ENCODE data around the gene ZBTB11. TPM values are rescaled to one million over a fixed set of nuclear protein-coding genes. Genes with fewer than 3 reads are reported as not detected.

The ZBTB11 gene
- total RNA-seq, 6 experiments from 2014 or later, result 13.0 to 16.3 (median 15.5) TPM

- Mint-ChIP-seq H3K9me3 (no peaks in the 10 kb centered on the region), H3K27ac (no peak overlapping the region), H3K27me3 (ENCODE audit: insufficient read depth) (peaks cover 7% of the 10 kb centered on the region)
These were observed 52.1 kb downstream of the ZBTB11 start for GRCh38 chr3:101624857-101625256.

GRCh38 chr3:101623656-101624055, 53.3 kb downstream of the ZBTB11 start:
- Mint-ChIP-seq H3K27me3 (ENCODE audit: insufficient read depth) (peaks cover 6% of the 10 kb centered on the region), H3K36me3 (ENCODE audit: low read depth) (no peaks in the 10 kb centered on the region; the same call in 1 of the 2 replicates), H3K9me3 (no peaks in the 10 kb centered on the region; the same call in 1 of the 2 replicates), H3K4me1 (ENCODE audit: low read depth) (no peaks in the 10 kb centered on the region), H3K27ac (no peak overlapping the region), H3K4me3 (no peak overlapping the region)
- DNase-seq, result no peak
- TF ChIP-seq CTCF (IDR thresholded peaks at IDR 0.05), result no peak

More at GRCh38 chr3:101624857-101625256, 52.1 kb downstream of the ZBTB11 start:
- H3K36me3 Mint-ChIP-seq (ENCODE audit: low read depth), result no peaks in the 10 kb centered on the region
- no peak overlapping the region for H3K4me3 Mint-ChIP-seq
- no peak for DNase-seq
- no peak for TF ChIP-seq CTCF (IDR thresholded peaks at IDR 0.05)
- no peaks in the 10 kb centered on the region for H3K4me1 Mint-ChIP-seq (ENCODE audit: low read depth)

DNA sequence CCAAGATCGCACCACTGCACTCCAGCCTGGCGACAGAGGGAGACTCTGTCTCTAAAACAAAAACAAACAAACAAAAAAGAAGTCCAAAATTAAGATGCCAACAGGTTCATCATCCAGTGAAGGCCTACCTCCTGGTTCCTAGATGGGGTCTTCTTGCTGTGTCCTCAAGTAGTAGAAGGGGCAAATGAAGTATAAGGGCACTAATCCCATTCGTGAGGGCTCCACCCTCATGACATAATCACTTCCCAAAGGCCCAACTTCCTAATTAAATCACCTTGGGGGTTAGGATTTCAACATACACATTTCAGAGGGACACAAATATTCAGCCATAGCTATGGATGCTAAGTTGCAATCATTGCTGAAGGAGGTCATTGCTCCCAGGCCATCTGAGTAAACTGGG, 57.2 kb downstream of the ZBTB11 start:
- no peak for DNase-seq
- TF ChIP-seq CTCF (IDR thresholded peaks at IDR 0.05), result no peak
- Mint-ChIP-seq H3K4me1 (ENCODE audit: low read depth) (no peaks in the 10 kb centered on the region), H3K27ac (no peak overlapping the region), H3K36me3 (ENCODE audit: low read depth) (no peaks in the 10 kb centered on the region; the same call in 1 of the 2 replicates), H3K27me3 (ENCODE audit: insufficient read depth) (peaks cover 4% of the 10 kb centered on the region), H3K9me3 (no peaks in the 10 kb centered on the region; the same call in 1 of the 2 replicates), H3K4me3 (no peak overlapping the region)

GRCh38 chr3:101618726-101619125, 58.2 kb downstream of the ZBTB11 start:
- Mint-ChIP-seq H3K27me3 (ENCODE audit: insufficient read depth) (peaks cover 2% of the 10 kb centered on the region; the same call in 1 of the 2 replicates), H3K27ac (no peak overlapping the region), H3K9me3 (no peaks in the 10 kb centered on the region; the same call in 1 of the 2 replicates), H3K4me3 (no peak overlapping the region), H3K4me1 (ENCODE audit: low read depth) (no peaks in the 10 kb centered on the region), H3K36me3 (ENCODE audit: low read depth) (no peaks in the 10 kb centered on the region; the same call in 1 of the 2 replicates)
- TF ChIP-seq CTCF (IDR thresholded peaks at IDR 0.05), result no peak
- no peak for DNase-seq

DNA sequence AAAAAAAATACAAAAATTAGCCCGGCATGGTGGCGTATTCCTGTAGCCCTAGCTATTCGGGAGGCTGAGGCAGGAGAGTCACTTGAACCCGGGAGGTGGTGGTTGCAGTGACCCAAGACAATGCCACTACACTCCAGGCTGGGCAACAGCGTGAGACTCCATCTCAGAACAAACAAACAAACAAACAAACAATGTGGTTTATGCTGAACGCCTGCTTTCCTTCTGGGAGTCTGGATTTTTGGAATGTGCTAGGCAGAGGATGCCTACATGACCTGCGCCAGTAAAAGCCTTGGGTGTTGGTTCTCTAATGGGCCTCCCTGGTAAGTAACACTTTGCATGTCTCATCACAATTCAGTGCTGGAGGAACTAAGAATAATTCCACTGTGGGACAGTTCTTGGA, 59.5 kb downstream of the ZBTB11 start:
- Mint-ChIP-seq H3K4me3 (no peak overlapping the region), H3K27ac (no peak overlapping the region), H3K9me3 (no peaks in the 10 kb centered on the region; the same call in 1 of the 2 replicates), H3K4me1 (ENCODE audit: low read depth) (no peaks in the 10 kb centered on the region), H3K36me3 (ENCODE audit: low read depth) (no peaks in the 10 kb centered on the region; the same call in 1 of the 2 replicates), H3K27me3 (ENCODE audit: insufficient read depth) (0 out of 2 replicates have a peak, but pooled peaks cover 2% of the 10 kb centered on the region)
- TF ChIP-seq CTCF (IDR thresholded peaks at IDR 0.05), result no peak
- no peak for DNase-seq
